HepG2 (cell line): ENCODE data around the gene NUDT3. TPM values are rescaled to one million over a fixed set of nuclear protein-coding genes. Genes with fewer than 3 reads are reported as not detected.

ENCODE experiments used
- CBX1 ChIP-seq: IDR thresholded peaks from one replicate; pipeline ENCODE4 v1.6.1; 2016; ENCODE audit warnings: antibody characterized with exemption, low read depth
- CC2D1A ChIP-seq: sonication (generic); formaldehyde crosslinking; IDR thresholded peaks from 2 replicates; pipeline ENCODE4 v1.8.1; 2023; ENCODE audit warnings: mild to moderate bottlenecking, missing genetic modification reagents
- DNMT3B ChIP-seq: conservative IDR thresholded peaks from 2 replicates; pipeline ENCODE4 v1.6.1; 2016; ENCODE audit warnings: missing biosample characterization, control low read depth
- JUNB ChIP-seq: sonication (generic); formaldehyde crosslinking; IDR thresholded peaks from 2 replicates; pipeline ENCODE4 v1.8.0; 2022; ENCODE audit warnings: missing genetic modification reagents, mild to moderate bottlenecking, borderline replicate concordance
- MLLT10 ChIP-seq: sonication (generic); formaldehyde crosslinking; IDR thresholded peaks from 2 replicates; pipeline ENCODE4 v1.4.0; 2020; ENCODE audit warnings: missing genetic modification reagents
- MYPOP ChIP-seq: sonication (generic); formaldehyde crosslinking; IDR thresholded peaks from 2 replicates; pipeline ENCODE4 v1.8.1; 2023; ENCODE audit warnings: mild to moderate bottlenecking, moderate library complexity, missing genetic modification reagents
- NFIC ChIP-seq: IDR thresholded peaks from 2 replicates; pipeline ENCODE4 v1.6.1; 2012; ENCODE audit warnings: mild to moderate bottlenecking, low read length, inconsistent platforms
- PAX8 ChIP-seq: sonication (generic); formaldehyde crosslinking; IDR thresholded peaks from 2 replicates; pipeline ENCODE4 v1.8.0; 2022; ENCODE audit warnings: mild to moderate bottlenecking, missing genetic modification reagents, borderline replicate concordance
- SAP130 ChIP-seq: IDR thresholded peaks from 2 replicates; pipeline ENCODE4 v1.6.1; 2016; ENCODE audit warnings: low read depth
- SPEN ChIP-seq: sonication (generic); formaldehyde crosslinking; IDR thresholded peaks from 2 replicates; pipeline ENCODE4 v1.5.1; 2020; ENCODE audit warnings: low read depth, mild to moderate bottlenecking, missing genetic modification reagents
- TRAFD1 ChIP-seq: sonication (generic); formaldehyde crosslinking; IDR thresholded peaks from 2 replicates; pipeline ENCODE4 v1.5.1; 2020; ENCODE audit warnings: missing genetic modification reagents, mild to moderate bottlenecking, borderline replicate concordance
- ZBTB7A ChIP-seq: sonication (generic); formaldehyde crosslinking; IDR thresholded peaks from 2 replicates; pipeline ENCODE4 v1.8.0; 2022; ENCODE audit warnings: mild to moderate bottlenecking, missing genetic modification reagents
- ZFP91 ChIP-seq: sonication (generic); formaldehyde crosslinking; IDR thresholded peaks from 2 replicates; pipeline ENCODE4 v1.9.0; 2022; ENCODE audit warnings: missing genetic modification reagents, mild to moderate bottlenecking, borderline replicate concordance
- ZNF281 ChIP-seq: sonication (generic); formaldehyde crosslinking; IDR thresholded peaks from 2 replicates; pipeline ENCODE4 v1.4.0; 2020; ENCODE audit warnings: missing genetic modification reagents, borderline replicate concordance
- ZNF512B ChIP-seq: sonication (generic); formaldehyde crosslinking; IDR thresholded peaks from 2 replicates; pipeline ENCODE4 v1.5.1; 2020; ENCODE audit warnings: missing genetic modification reagents, mild to moderate bottlenecking, borderline replicate concordance
- ZNF589 ChIP-seq: sonication (generic); formaldehyde crosslinking; conservative IDR thresholded peaks from 2 replicates; pipeline ENCODE4 v1.8.0; 2022; ENCODE audit warnings: mild to moderate bottlenecking, moderate library complexity, missing genetic modification reagents
- ZNF615 ChIP-seq: sonication (generic); formaldehyde crosslinking; IDR thresholded peaks from 2 replicates; pipeline ENCODE4 v1.5.0; 2020; ENCODE audit warnings: mild to moderate bottlenecking, missing genetic modification reagents, borderline replicate concordance
- ZNF644 ChIP-seq: IDR thresholded peaks from 2 replicates; pipeline ENCODE4 v1.6.1; 2016; ENCODE audit warnings: low read depth
- polyA plus RNA-seq, 8 experiments: library from polyadenylated mRNA; depleted of rRNA in 3 of 8; stranded (reverse) in 7 of 8; unstranded in 1 of 8; fragments of >200 nt; fragmentation: Illumina TruSeq in 4 of 8; extraction: Trizol in 4 of 8; gene quantifications; 2 replicates each; pipeline versions ENCODE4 v1.2.1 to v1.2.3, GENCODE V29; 2011 to 2016; ENCODE audit warnings: low read depth in 4 of 8, missing spikeins in 1 of 8, mixed read lengths in 1 of 8; ENCODE audit not compliant: insufficient read depth in 1 of 8
- total RNA-seq, 5 experiments: library from RNA; depleted of rRNA; stranded (reverse); fragments of >200 nt; fragmentation: Illumina TruSeq; extraction: Trizol; gene quantifications; 2 replicates each; pipeline ENCODE4 v1.2.3, GENCODE V29; 2016; ENCODE audit warnings: low read depth in 1 of 5

Gene NUDT3
- total and polyA plus RNA-seq, 2 of the 13 experiments (the other 11 are each of a cell fraction or from before 2014, with no cell fraction given), result 20.2 to 20.6 TPM

- TF ChIP-seq ZNF512B, result peak; percentile 54; the same call in 1 of the 2 replicates
- peak; percentile 45; the same call in 1 of the 2 replicates for TF ChIP-seq PAX8 (CRISPR knock-in tag)
- no peak for TF ChIP-seq CC2D1A (CRISPR knock-in tag)
- TF ChIP-seq ZFP91 (CRISPR knock-in tag), result peak; percentile 79; the same call in 1 of the 2 replicates
- TF ChIP-seq ZNF644 (CRISPR knock-in tag), result no peak
- peak; percentile 87 for TF ChIP-seq SAP130
- TF ChIP-seq NFIC, result no peak; the same call in 1 of the 2 replicates
- peak; percentile 65; the same call in 1 of the 2 replicates for TF ChIP-seq DNMT3B (CRISPR knock-in tag)
- no peak for TF ChIP-seq CBX1
- no peak for TF ChIP-seq TRAFD1 (CRISPR knock-in tag)
- TF ChIP-seq ZNF589 (CRISPR knock-in tag), result no peak
- TF ChIP-seq ZNF615 (CRISPR knock-in tag), result no peak
- no peak for TF ChIP-seq JUNB (CRISPR knock-in tag)
- TF ChIP-seq ZNF281 (CRISPR knock-in tag), result peak; percentile 26; the same call in 1 of the 2 replicates
- TF ChIP-seq SPEN (CRISPR knock-in tag), result peak; percentile 97
- no peak for TF ChIP-seq MLLT10 (CRISPR knock-in tag)
- peak; percentile 53; the same call in 1 of the 2 replicates for TF ChIP-seq MYPOP
- TF ChIP-seq ZBTB7A (CRISPR knock-in tag), result no peak
Measured at GRCh38 chr6:34425498-34426410, 33.3 kb upstream of the NUDT3 start, which contains the start of gene RPS10 (continued).
